HCT116 (cell line): ENCODE results near the gene C9.

Experiments
- CEBPB ChIP-seq: IDR thresholded peaks from 2 replicates; pipeline ENCODE4 v1.6.1; 2012; ENCODE audit warnings: low read depth
- TF ChIP-seq, protein P1 (sequence below), 3 experiments: fragments of 200-600 bp in 1 of 3; sonication (generic) in 1 of 3; IDR thresholded peaks in 2 of 3; conservative IDR thresholded peaks in 1 of 3; 2 replicates each; pipeline ENCODE4 v1.5.1; 2012 to 2017; ENCODE audit warnings: low read depth in 2 of 3, low read length in 2 of 3, antibody characterized with exemption in 1 of 3, borderline replicate concordance in 1 of 3, control low read depth in 1 of 3, mild to moderate bottlenecking in 1 of 3, mixed read lengths in 1 of 3, mixed run types in 1 of 3, moderate library complexity in 1 of 3; ENCODE audit not compliant: insufficient read depth in 1 of 3
- TF ChIP-seq, protein P2 (sequence below): IDR thresholded peaks from 2 replicates; pipeline ENCODE4 v1.6.1; 2011; ENCODE audit warnings: mild to moderate bottlenecking, low read length, moderate library complexity; ENCODE audit not compliant: insufficient replicate concordance; ENCODE audit errors: extremely low read depth

DNA sequence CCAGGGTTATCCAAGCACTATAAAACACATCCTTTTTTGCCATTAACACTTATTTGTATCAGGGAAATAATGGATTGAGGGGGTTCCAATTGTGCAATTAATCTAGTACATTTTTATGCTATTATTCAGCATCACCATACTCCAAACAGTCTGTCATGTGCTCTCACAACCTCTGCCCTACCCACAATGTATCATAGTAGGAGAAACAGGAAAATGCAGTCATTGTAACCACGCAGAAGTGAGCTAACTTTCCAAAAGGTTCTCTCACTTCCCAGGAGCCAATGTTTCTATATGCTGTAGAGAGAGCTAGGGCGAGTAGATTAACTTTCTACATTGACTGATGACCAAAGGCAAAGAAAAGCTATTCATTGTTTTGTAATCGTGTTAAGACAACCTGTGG is 30.7 kb upstream of the C9 start:
- TF ChIP-seq, protein P1, sequence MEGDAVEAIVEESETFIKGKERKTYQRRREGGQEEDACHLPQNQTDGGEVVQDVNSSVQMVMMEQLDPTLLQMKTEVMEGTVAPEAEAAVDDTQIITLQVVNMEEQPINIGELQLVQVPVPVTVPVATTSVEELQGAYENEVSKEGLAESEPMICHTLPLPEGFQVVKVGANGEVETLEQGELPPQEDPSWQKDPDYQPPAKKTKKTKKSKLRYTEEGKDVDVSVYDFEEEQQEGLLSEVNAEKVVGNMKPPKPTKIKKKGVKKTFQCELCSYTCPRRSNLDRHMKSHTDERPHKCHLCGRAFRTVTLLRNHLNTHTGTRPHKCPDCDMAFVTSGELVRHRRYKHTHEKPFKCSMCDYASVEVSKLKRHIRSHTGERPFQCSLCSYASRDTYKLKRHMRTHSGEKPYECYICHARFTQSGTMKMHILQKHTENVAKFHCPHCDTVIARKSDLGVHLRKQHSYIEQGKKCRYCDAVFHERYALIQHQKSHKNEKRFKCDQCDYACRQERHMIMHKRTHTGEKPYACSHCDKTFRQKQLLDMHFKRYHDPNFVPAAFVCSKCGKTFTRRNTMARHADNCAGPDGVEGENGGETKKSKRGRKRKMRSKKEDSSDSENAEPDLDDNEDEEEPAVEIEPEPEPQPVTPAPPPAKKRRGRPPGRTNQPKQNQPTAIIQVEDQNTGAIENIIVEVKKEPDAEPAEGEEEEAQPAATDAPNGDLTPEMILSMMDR (IDR thresholded peaks at IDR 0.05 in 2 of 3, conservative IDR thresholded peaks at IDR 0.05 in 1 of 3; ENCODE audit: borderline replicate concordance in 1 of 3, insufficient read depth in 1 of 3, low read depth in 2 of 3, low read length in 2 of 3), result no peak
- TF ChIP-seq, protein P2, sequence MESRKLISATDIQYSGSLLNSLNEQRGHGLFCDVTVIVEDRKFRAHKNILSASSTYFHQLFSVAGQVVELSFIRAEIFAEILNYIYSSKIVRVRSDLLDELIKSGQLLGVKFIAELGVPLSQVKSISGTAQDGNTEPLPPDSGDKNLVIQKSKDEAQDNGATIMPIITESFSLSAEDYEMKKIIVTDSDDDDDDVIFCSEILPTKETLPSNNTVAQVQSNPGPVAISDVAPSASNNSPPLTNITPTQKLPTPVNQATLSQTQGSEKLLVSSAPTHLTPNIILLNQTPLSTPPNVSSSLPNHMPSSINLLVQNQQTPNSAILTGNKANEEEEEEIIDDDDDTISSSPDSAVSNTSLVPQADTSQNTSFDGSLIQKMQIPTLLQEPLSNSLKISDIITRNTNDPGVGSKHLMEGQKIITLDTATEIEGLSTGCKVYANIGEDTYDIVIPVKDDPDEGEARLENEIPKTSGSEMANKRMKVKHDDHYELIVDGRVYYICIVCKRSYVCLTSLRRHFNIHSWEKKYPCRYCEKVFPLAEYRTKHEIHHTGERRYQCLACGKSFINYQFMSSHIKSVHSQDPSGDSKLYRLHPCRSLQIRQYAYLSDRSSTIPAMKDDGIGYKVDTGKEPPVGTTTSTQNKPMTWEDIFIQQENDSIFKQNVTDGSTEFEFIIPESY, result no peak
- TF ChIP-seq CEBPB, result no peak
